Measurements from ENCODE around the gene TMEM178B. TPM values are rescaled to one million over a fixed set of nuclear protein-coding genes. Genes with fewer than 3 reads are reported as not detected.

TMEM178B gene
- total RNA-seq, 2 experiments from 2014 or later: 0.06 TPM; not detected in 1

GRCh38 chr7:141295367-141295895 is 221.6 kb downstream of the TMEM178B start:
- DNase-seq: no peak
- H3K27ac Mint-ChIP-seq: no peak overlapping the region
- peaks cover 3% of the 10 kb centered on the region for H3K27me3 Mint-ChIP-seq

GRCh38 chr7:141300816-141301215 is 227.0 kb downstream of the TMEM178B start:
- Mint-ChIP-seq H3K4me1 (no peaks in the 10 kb centered on the region), H3K4me3 (no peak overlapping the region), H3K9me3 (peaks cover 1% of the 10 kb centered on the region), H3K36me3 (no peaks in the 10 kb centered on the region), H3K27me3 (peaks cover 11% of the 10 kb centered on the region), H3K27ac (no peak overlapping the region)
- no peak for DNase-seq
- POLR2A ChIA-PET: no interaction called here
- ATAC-seq (ENCODE audit: low read depth): no peak

More at GRCh38 chr7:141295367-141295895, 221.6 kb downstream of the TMEM178B start:
- peaks cover 1% of the 10 kb centered on the region for H3K9me3 Mint-ChIP-seq
- H3K4me1 Mint-ChIP-seq: peaks cover 4% of the 10 kb centered on the region
- POLR2A ChIA-PET: no interaction called here
- ATAC-seq (ENCODE audit: low read depth): no peak
- no peak overlapping the region for H3K4me3 Mint-ChIP-seq
- no peaks in the 10 kb centered on the region for H3K36me3 Mint-ChIP-seq

DNA sequence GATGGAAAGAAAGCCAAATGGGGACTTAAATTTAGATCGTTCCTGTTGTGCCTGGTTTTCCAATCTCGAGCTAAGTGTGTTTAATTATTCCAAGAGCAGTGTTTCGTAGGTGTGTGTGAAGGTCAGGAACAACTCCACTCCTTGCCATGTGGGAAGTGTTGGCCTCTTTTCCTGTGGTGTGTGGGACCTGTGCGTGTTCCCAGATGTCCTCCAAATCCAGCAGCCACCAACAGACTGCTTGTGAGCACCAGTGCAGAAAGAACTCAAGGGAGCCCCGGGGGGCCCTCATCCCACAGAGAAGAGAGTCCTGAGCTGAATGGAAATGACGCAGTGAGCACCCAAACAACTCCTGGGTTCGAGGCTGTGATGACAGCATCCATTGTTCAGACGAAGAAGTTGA is 227.7 kb downstream of the TMEM178B start:
- H3K27ac Mint-ChIP-seq: no peak overlapping the region
- POLR2A ChIA-PET: no interaction called here
- no peaks in the 10 kb centered on the region for H3K4me1 Mint-ChIP-seq
- peaks cover 1% of the 10 kb centered on the region for H3K9me3 Mint-ChIP-seq
- DNase-seq (no peak), ATAC-seq (ENCODE audit: low read depth) (no peak)
- no peak overlapping the region for H3K4me3 Mint-ChIP-seq
- H3K36me3 Mint-ChIP-seq: no peaks in the 10 kb centered on the region
- H3K27me3 Mint-ChIP-seq: peaks cover 11% of the 10 kb centered on the region

DNA sequence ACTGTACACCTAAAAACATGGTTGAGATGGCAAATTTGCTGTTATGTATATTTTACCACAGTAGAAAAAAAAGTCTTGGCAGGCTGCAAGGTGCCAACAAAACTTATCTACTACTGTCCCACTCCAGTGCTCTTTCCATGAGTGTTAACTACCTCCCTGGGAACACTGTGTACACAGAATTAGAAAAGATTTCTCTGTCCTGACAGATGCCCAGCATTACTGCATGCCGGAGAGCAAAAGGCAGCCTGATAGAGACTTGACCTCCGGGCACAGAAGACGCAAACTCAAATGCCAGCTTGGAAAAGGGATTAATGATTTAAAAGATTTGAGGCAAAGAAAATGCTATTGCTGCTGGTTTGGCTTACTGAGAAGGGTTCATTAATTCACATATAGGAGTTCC is 228.8 kb downstream of the TMEM178B start:
- H3K27ac Mint-ChIP-seq: no peak overlapping the region
- H3K4me3 Mint-ChIP-seq: no peak overlapping the region
- H3K27me3 Mint-ChIP-seq: peaks cover 11% of the 10 kb centered on the region
- POLR2A ChIA-PET: no interaction called here
- ATAC-seq (ENCODE audit: low read depth): no peak
- DNase-seq: no peak
- H3K4me1 Mint-ChIP-seq: no peaks in the 10 kb centered on the region
- peaks cover 1% of the 10 kb centered on the region for H3K9me3 Mint-ChIP-seq
- H3K36me3 Mint-ChIP-seq: no peaks in the 10 kb centered on the region

DNA sequence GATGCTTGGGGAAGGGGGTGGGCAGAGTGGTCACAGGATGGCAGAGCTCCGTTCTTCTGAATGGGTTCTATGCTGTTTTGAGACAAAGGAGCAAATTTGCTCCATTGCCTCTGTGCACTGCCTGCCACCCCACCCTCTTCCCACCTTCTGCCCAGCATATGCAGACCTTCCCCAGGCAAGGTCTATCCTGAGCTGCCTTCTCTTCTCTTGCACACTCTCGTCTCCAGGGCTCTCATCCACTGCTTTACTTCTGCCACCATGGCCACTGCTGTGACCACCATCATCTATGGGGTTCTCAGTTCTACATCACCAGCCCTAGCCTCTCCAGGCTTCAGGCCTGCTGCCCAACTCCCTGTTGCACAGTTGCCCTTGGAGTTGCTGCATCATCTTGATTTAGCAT is 230.4 kb downstream of the TMEM178B start:
- no peak overlapping the region for H3K4me3 Mint-ChIP-seq
- DNase-seq (no peak), ATAC-seq (ENCODE audit: low read depth) (no peak)
- no peaks in the 10 kb centered on the region for H3K36me3 Mint-ChIP-seq
- H3K9me3 Mint-ChIP-seq: no peaks in the 10 kb centered on the region
- no peaks in the 10 kb centered on the region for H3K4me1 Mint-ChIP-seq
- no peak overlapping the region for H3K27ac Mint-ChIP-seq
- peaks cover 11% of the 10 kb centered on the region for H3K27me3 Mint-ChIP-seq
- POLR2A ChIA-PET: no interaction called here

DNA sequence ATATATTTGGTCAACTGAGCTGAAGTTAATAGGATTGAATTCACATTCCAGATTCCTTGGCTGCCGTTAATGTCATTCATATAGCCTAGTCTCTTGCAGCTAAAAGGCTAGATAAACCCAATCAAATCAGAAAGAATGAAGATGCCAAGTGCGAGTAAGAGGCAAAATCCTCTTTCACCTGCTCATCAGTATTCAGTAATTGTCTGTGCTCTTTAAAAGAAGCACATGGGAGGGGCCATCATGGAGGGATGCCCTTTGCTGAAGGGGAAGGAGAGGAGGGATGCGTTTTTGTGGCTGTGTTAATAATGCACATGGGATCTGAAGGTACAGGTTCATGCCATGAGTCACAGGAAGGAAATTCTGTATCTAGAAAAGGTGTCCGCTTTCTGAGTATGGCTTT is 232.2 kb downstream of the TMEM178B start:
- H3K9me3 Mint-ChIP-seq: peaks cover 2% of the 10 kb centered on the region
- H3K27ac Mint-ChIP-seq: no peak overlapping the region
- H3K36me3 Mint-ChIP-seq: no peaks in the 10 kb centered on the region
- DNase-seq: no peak
- peaks cover 12% of the 10 kb centered on the region for H3K27me3 Mint-ChIP-seq
- no peaks in the 10 kb centered on the region for H3K4me1 Mint-ChIP-seq
- no peak for ATAC-seq (ENCODE audit: low read depth)
- no peak overlapping the region for H3K4me3 Mint-ChIP-seq
- POLR2A ChIA-PET: no interaction called here

DNA sequence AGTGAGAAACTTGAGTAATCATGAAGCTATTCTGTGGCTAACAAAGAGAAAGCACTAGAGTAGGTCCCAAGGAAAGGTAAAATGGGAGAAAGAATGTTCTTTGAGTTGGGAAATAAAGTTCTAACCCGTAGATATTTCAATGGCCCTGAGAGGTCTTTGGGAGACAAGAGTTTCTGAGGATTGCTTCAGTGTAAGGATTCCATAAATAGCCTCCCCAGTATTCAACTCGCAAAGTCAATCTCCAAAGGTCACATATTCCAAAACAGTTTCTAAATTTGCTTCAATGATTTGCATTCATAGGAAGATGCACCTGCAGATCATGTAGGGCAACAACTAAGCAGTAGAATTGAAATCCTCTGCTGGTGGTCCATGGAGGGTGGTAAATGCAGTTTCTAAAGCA is 238.5 kb downstream of the TMEM178B start:
- Mint-ChIP-seq H3K27me3 (peaks cover 12% of the 10 kb centered on the region), H3K9me3 (peaks cover 2% of the 10 kb centered on the region), H3K4me1 (no peaks in the 10 kb centered on the region), H3K36me3 (no peaks in the 10 kb centered on the region), H3K4me3 (no peak overlapping the region), H3K27ac (no peak overlapping the region)
- ATAC-seq (ENCODE audit: low read depth): no peak
- POLR2A ChIA-PET: no interaction called here
- no peak for DNase-seq

- H3K4me3 Mint-ChIP-seq: no peak overlapping the region
- H3K27ac Mint-ChIP-seq: no peak overlapping the region
- no peaks in the 10 kb centered on the region for H3K36me3 Mint-ChIP-seq
- peaks cover 10% of the 10 kb centered on the region for H3K27me3 Mint-ChIP-seq
- DNase-seq: no peak
- H3K9me3 Mint-ChIP-seq: peaks cover 2% of the 10 kb centered on the region
- no peak for ATAC-seq (ENCODE audit: low read depth)
- POLR2A ChIA-PET: no interaction called here
- H3K4me1 Mint-ChIP-seq: no peaks in the 10 kb centered on the region
Measured at GRCh38 chr7:141312828-141313521, 239.1 kb downstream of the TMEM178B start.

GRCh38 chr7:141313896-141314295 is 240.0 kb downstream of the TMEM178B start:
- Mint-ChIP-seq H3K9me3 (peaks cover 2% of the 10 kb centered on the region), H3K36me3 (no peaks in the 10 kb centered on the region), H3K27me3 (peaks cover 9% of the 10 kb centered on the region), H3K27ac (no peak overlapping the region), H3K4me1 (no peaks in the 10 kb centered on the region), H3K4me3 (no peak overlapping the region)
- POLR2A ChIA-PET: no interaction called here
- DNase-seq (no peak), ATAC-seq (ENCODE audit: low read depth) (no peak)

DNA sequence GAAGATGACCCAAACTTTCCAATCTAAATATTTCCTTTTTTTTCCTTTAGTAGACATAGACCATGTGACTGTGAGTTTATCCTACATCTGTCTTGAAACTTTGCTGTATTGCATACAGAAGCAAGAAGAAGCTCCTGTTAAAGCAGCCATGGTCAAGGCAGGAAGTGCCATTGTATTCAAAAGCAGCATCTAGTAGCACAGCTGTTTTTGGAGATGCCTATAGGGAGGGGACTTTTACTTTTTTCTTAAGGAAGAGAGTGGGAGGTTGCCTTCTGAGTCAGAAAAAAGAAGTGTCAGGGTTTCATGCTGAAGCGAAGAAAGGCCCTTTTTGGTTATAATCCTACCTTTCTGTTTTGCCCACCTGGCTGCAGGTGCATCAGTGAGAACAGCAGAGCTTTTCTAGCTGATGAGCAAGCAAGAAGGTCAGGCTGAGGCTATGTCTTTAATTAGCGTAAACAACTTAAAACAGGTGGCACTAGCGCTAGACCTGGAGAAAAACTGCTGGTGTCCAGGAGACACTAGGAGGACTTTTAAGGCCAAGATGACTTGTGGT is 243.2 kb downstream of the TMEM178B start:
- Mint-ChIP-seq H3K27ac (no peak overlapping the region), H3K27me3 (peaks cover 4% of the 10 kb centered on the region), H3K4me3 (no peak overlapping the region), H3K36me3 (no peaks in the 10 kb centered on the region), H3K9me3 (no peaks in the 10 kb centered on the region), H3K4me1 (no peaks in the 10 kb centered on the region)
- POLR2A ChIA-PET: no interaction called here
- DNase-seq (no peak), ATAC-seq (ENCODE audit: low read depth) (no peak)

DNA sequence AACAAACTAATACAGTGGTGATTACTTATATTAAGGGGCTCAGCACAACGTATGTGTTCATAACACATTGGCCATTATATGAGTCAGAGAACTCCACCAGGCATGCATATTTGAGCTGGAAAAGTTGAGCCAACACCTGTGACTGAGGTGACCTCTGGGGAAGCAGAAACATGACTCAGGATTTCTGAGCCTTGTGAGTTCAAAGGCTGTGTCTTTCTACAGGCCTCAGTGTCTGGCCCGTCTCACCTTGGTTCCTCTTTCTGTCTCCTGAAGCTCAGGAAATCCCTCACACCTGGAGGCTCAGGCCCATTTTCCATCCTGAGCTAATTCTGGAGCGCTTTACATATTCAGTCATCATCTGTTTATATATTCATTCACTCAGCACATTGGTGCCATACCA is 246.4 kb downstream of the TMEM178B start:
- H3K27me3 Mint-ChIP-seq: peaks cover 2% of the 10 kb centered on the region

DNA sequence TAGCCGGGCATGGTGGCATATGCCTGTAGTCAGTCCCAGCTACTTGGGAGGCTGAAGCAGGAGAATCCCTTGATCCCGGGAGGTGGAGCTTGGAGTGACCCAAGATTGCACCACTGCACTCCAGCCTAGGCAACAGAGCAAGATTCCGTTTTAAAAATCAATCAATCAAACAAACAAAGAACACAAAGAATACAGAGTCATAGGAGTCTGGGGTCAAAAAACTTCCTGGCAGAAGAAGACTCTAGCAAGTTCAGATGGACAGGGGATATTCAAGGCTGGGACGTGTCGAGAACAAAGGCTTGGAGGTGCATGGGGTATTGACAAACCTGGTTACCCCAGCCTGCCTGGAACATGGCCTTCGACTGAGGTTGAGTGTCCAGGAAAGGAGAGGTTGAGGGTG is 248.5 kb downstream of the TMEM178B start:
- POLR2A ChIA-PET: no interaction called here
- Mint-ChIP-seq H3K4me1 (no peaks in the 10 kb centered on the region), H3K27me3 (peaks cover 8% of the 10 kb centered on the region), H3K36me3 (no peaks in the 10 kb centered on the region), H3K27ac (no peak overlapping the region), H3K4me3 (no peak overlapping the region), H3K9me3 (no peaks in the 10 kb centered on the region)
- ATAC-seq (ENCODE audit: low read depth) (no peak), DNase-seq (no peak)

More for the DNA sequence above, 246.4 kb downstream of the TMEM178B start:
- H3K4me1 Mint-ChIP-seq: no peaks in the 10 kb centered on the region
- H3K9me3 Mint-ChIP-seq: no peaks in the 10 kb centered on the region
- DNase-seq (no peak), ATAC-seq (ENCODE audit: low read depth) (no peak)
- POLR2A ChIA-PET: no interaction called here
- H3K4me3 Mint-ChIP-seq: no peak overlapping the region
- no peak overlapping the region for H3K27ac Mint-ChIP-seq
- H3K36me3 Mint-ChIP-seq: no peaks in the 10 kb centered on the region

DNA sequence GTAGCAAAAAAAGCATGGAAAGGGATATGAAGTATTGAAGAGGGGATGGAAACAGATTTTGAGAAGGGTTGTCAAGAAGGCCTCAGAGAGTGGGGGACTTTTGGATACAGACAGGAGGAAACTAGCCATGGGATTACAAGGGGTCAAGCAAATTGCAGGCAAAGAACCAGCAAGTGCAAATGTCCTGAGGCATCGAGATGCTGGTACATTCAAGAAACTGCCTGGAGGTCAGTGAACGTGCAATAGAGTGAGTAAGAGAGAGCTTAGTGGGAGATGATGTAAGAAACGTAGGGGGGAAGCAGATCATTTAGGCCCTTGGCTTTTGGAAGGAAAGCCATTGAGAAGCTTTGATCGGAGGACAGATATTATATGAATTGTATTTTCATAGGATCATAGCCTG is 250.0 kb downstream of the TMEM178B start:
- Mint-ChIP-seq H3K4me1 (no peaks in the 10 kb centered on the region), H3K36me3 (no peaks in the 10 kb centered on the region), H3K27me3 (peaks cover 8% of the 10 kb centered on the region), H3K4me3 (no peak overlapping the region), H3K9me3 (no peaks in the 10 kb centered on the region), H3K27ac (no peak overlapping the region)
- no peak for DNase-seq
- ATAC-seq (ENCODE audit: low read depth): no peak
- POLR2A ChIA-PET: no interaction called here

DNA sequence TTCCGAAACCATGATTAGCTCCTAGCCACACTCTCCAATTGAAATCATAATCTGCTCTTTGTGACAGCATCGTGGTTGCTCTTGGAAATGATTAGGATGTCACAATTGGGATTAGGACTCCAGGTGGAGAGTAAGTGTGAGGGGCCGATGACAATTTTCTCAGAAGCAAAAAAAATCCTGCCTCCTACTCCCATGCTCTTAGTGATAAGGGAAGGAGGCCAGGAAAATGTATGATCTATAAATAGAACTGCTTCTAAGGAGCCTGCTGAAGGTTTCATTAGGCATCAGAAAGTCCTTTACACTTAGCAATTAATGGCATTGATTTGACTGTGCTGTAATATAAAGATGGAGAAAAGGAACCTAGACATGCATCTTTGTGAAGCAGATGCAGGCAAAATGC is 251.0 kb downstream of the TMEM178B start:
- H3K4me1 Mint-ChIP-seq: no peaks in the 10 kb centered on the region
- H3K4me3 Mint-ChIP-seq: no peak overlapping the region
- no peaks in the 10 kb centered on the region for H3K36me3 Mint-ChIP-seq
- H3K9me3 Mint-ChIP-seq: no peaks in the 10 kb centered on the region
- DNase-seq: no peak
- no peak for ATAC-seq (ENCODE audit: low read depth)
- H3K27me3 Mint-ChIP-seq: peaks cover 8% of the 10 kb centered on the region
- POLR2A ChIA-PET: no interaction called here
- H3K27ac Mint-ChIP-seq: no peak overlapping the region

All from activated naive CD8-positive, alpha-beta T cell treated with anti-CD3 and anti-CD28 coated beads, Interleukin-2, amount 10 ng/mL, durations not matched to agents 7 days and 5 days (primary cell).